ENCODE measurements around the gene MEOX1. TPM values are rescaled to one million over a fixed set of nuclear protein-coding genes. Genes with fewer than 3 reads are reported as not detected.

Gene MEOX1
- total and polyA plus RNA-seq, 4 donors = 0.26 to 1.2 (median 0.70) TPM

- no peak overlapping the region for H3K4me3 ChIP-seq
- no peaks in the 10 kb centered on the region for H3K36me3 ChIP-seq (ENCODE audit: control insufficient read depth in 4 of 4, insufficient read depth in 4 of 4, low read length in 4 of 4)
- no peak for TF ChIP-seq CTCF (IDR thresholded peaks at IDR 0.05; ENCODE audit: control extremely low read depth, extremely low read depth)
- DNase-seq (no peak), ATAC-seq (ENCODE audit: insufficient read depth, low FRiP score) (no peak)
- H3K4me1 ChIP-seq (ENCODE audit: control insufficient read depth in 5 of 5, insufficient read depth in 5 of 5, low read length in 5 of 5) = peaks cover 0 to 34% (median 9%) of the 10 kb centered on the region in 5 donors
- H3K27ac ChIP-seq (ENCODE audit: low read depth in 1 of 2, low read length in 1 of 2) = peak overlapping the region in 1 of 2 donors; percentile 41
- H3K9ac ChIP-seq (ENCODE audit: insufficient read depth in 1 of 2, low read length in 2 of 2) = no peak overlapping the region
- 70 to 74% methylated on average over 22 to 26 of the region's 26 CpGs for WGBS, 2 donors
- no peaks in the 10 kb centered on the region for H3K27me3 ChIP-seq (ENCODE audit: control insufficient read depth in 3 of 3, insufficient read depth in 3 of 3, low read length in 2 of 3)
- H3K9me3 ChIP-seq (ENCODE audit: control insufficient read depth in 4 of 4, insufficient read depth in 3 of 4, low read length in 3 of 4) = no peaks in the 10 kb centered on the region
Measured at GRCh38 chr17:43665084-43665936, 3.6 kb upstream of the MEOX1 start.

- H3K4me1 ChIP-seq (ENCODE audit: control insufficient read depth in 5 of 5, insufficient read depth in 5 of 5, low read length in 5 of 5) = peaks cover 0 to 34% (median 7%) of the 10 kb centered on the region in 5 donors
- H3K27me3 ChIP-seq (ENCODE audit: control insufficient read depth in 3 of 3, insufficient read depth in 3 of 3, low read length in 2 of 3) = no peaks in the 10 kb centered on the region
- TF ChIP-seq CTCF (IDR thresholded peaks at IDR 0.05; ENCODE audit: control extremely low read depth, extremely low read depth) = no peak
- no peak overlapping the region for H3K27ac ChIP-seq (ENCODE audit: low read depth in 1 of 2, low read length in 1 of 2)
- no peak for DNase-seq
- H3K4me3 ChIP-seq = no peak overlapping the region
- no peaks in the 10 kb centered on the region for H3K36me3 ChIP-seq (ENCODE audit: control insufficient read depth in 4 of 4, insufficient read depth in 4 of 4, low read length in 4 of 4)
- 80 to 93% methylated on average over 12 of the region's 12 CpGs for WGBS, 2 donors
- no peak for ATAC-seq (ENCODE audit: insufficient read depth, low FRiP score)
- H3K9me3 ChIP-seq (ENCODE audit: control insufficient read depth in 4 of 4, insufficient read depth in 3 of 4, low read length in 3 of 4) = no peaks in the 10 kb centered on the region
- no peak overlapping the region for H3K9ac ChIP-seq (ENCODE audit: insufficient read depth in 1 of 2, low read length in 2 of 2)
Measured at GRCh38 chr17:43664096-43664495, 2.4 kb upstream of the MEOX1 start.

- H3K9ac ChIP-seq (ENCODE audit: insufficient read depth in 1 of 2, low read length in 2 of 2) = no peak overlapping the region
- no peak overlapping the region for H3K27ac ChIP-seq (ENCODE audit: low read depth in 1 of 2, low read length in 1 of 2)
- no peaks in the 10 kb centered on the region for H3K9me3 ChIP-seq (ENCODE audit: control insufficient read depth in 4 of 4, insufficient read depth in 3 of 4, low read length in 3 of 4)
- no peak for ATAC-seq (ENCODE audit: insufficient read depth, low FRiP score)
- DNase-seq = no peak
- H3K36me3 ChIP-seq (ENCODE audit: control insufficient read depth in 4 of 4, insufficient read depth in 4 of 4, low read length in 4 of 4) = no peaks in the 10 kb centered on the region
- no peak overlapping the region for H3K4me3 ChIP-seq
- no peaks in the 10 kb centered on the region for H3K27me3 ChIP-seq (ENCODE audit: control insufficient read depth in 3 of 3, insufficient read depth in 3 of 3, low read length in 2 of 3)
- peaks cover 0 to 38% (median 7%) of the 10 kb centered on the region in 5 donors for H3K4me1 ChIP-seq (ENCODE audit: control insufficient read depth in 5 of 5, insufficient read depth in 5 of 5, low read length in 5 of 5)
- 84 to 95% methylated on average over 4 of the region's 4 CpGs for WGBS, 2 donors
- no peak for TF ChIP-seq CTCF (IDR thresholded peaks at IDR 0.05; ENCODE audit: control extremely low read depth, extremely low read depth)
Measured at GRCh38 chr17:43663383-43663782, 1.7 kb upstream of the MEOX1 start.
